Measurements from ENCODE around the gene SEZ6.
A peak's percentile ranks its signal among the peaks of the same experiment; 100 is the strongest.

The SEZ6 gene

GRCh38 chr17:28974451-28974850 lies 31.4 kb downstream of the SEZ6 start:
- no peak for DNase-seq

- DNase-seq = no peak
These were observed 32.4 kb downstream of the SEZ6 start for GRCh38 chr17:28973425-28973824.

- no peak for DNase-seq
These were observed 33.4 kb downstream of the SEZ6 start for GRCh38 chr17:28972437-28972836.

GRCh38 chr17:28970879-28971278 lies 35.0 kb downstream of the SEZ6 start:
- no peak for DNase-seq

GRCh38 chr17:28969706-28970393 lies 36.0 kb downstream of the SEZ6 start:
- DNase-seq = no peak

- no peak for DNase-seq
These were observed 36.9 kb downstream of the SEZ6 start for GRCh38 chr17:28968914-28969295.

GRCh38 chr17:28968231-28968913 lies 37.5 kb downstream of the SEZ6 start:
- no peak for DNase-seq

- no peak for DNase-seq
These were observed 38.4 kb downstream of the SEZ6 start for GRCh38 chr17:28967221-28968135.

- no peak for DNase-seq
These were observed 42.0 kb downstream of the SEZ6 start for GRCh38 chr17:28963841-28964240.

- DNase-seq = no peak
These were observed 42.7 kb downstream of the SEZ6 start for GRCh38 chr17:28963055-28963611.

GRCh38 chr17:28961391-28961790 lies 44.4 kb downstream of the SEZ6 start:
- DNase-seq = no peak

GRCh38 chr17:28960256-28961061 lies 45.4 kb downstream of the SEZ6 start:
- no peak for DNase-seq

- DNase-seq = no peak
These were observed 46.4 kb downstream of the SEZ6 start for GRCh38 chr17:28959471-28959871.

- no peak for DNase-seq
These were observed 46.9 kb downstream of the SEZ6 start for GRCh38 chr17:28958820-28959455.

GRCh38 chr17:28957992-28958355 lies 47.9 kb downstream of the SEZ6 start:
- DNase-seq = no peak

GRCh38 chr17:28957277-28957991 lies 48.4 kb downstream of the SEZ6 start:
- no peak for DNase-seq

- no peak for DNase-seq
These were observed 49.0 kb downstream of the SEZ6 start for GRCh38 chr17:28956861-28957260.

GRCh38 chr17:28956112-28956511 lies 49.7 kb downstream of the SEZ6 start:
- no peak for DNase-seq

- no peak for DNase-seq
These were observed 50.4 kb downstream of the SEZ6 start for GRCh38 chr17:28955408-28955807.

GRCh38 chr17:28954886-28955285 lies 50.9 kb downstream of the SEZ6 start:
- no peak for DNase-seq

- peak; percentile 43 to 62 for DNase-seq
These were observed 52.3 kb downstream of the SEZ6 start for GRCh38 chr17:28953444-28954118.
